PFSK-1 (cell line): ENCODE data around the gene FOXN1.

Experiments used
- POLR2AphosphoS5 ChIP-seq: IDR thresholded peaks from 2 replicates; pipeline ENCODE4 v1.6.1; 2012; ENCODE audit warnings: low read depth, mild to moderate bottlenecking, control low read depth, low read length, moderate library complexity
- SIN3A ChIP-seq: IDR thresholded peaks from 2 replicates; pipeline ENCODE4 v1.6.1; 2012; ENCODE audit warnings: mild to moderate bottlenecking, low read length, moderate library complexity, borderline replicate concordance; ENCODE audit not compliant: insufficient read depth
- TF ChIP-seq, protein P1 (sequence below), 2 experiments: IDR thresholded peaks; 2 replicates each; pipeline versions ENCODE4 v1.6.1 to v1.8.0; 2011 to 2012; ENCODE audit warnings: low read depth in 2 of 2, low read length in 2 of 2, control low read depth in 1 of 2, inconsistent platforms in 1 of 2, mild to moderate bottlenecking in 1 of 2, moderate library complexity in 1 of 2; ENCODE audit not compliant: insufficient read depth in 1 of 2

DNA sequence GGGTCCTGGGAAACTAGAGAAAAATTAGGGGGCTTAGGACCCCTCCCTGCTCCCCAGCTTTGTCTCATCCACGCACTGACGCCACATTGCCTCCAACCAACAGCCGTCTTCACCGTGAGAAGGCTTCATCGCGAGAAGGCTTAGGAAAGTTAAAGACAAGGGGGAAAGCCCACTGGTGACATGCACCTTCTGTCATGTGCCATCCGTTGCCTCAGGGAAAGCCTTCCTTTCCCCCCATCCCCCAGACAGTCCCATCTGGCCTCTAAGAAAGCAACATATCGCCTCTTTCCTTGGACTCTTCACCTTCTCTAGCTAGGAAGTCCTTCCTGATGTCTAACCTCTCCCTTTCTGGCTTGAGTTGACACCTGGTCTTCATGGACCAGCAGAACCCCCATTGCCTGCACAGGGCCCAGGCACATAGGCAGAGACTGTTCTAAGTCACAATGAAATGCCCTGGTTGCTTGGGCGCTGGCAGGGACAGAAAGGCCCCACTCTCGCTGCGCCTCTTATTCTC lies 2.1 kb downstream of the FOXN1 start:
- TF ChIP-seq SIN3A (no peak), POLR2AphosphoS5 (no peak)
- TF ChIP-seq, protein P1, sequence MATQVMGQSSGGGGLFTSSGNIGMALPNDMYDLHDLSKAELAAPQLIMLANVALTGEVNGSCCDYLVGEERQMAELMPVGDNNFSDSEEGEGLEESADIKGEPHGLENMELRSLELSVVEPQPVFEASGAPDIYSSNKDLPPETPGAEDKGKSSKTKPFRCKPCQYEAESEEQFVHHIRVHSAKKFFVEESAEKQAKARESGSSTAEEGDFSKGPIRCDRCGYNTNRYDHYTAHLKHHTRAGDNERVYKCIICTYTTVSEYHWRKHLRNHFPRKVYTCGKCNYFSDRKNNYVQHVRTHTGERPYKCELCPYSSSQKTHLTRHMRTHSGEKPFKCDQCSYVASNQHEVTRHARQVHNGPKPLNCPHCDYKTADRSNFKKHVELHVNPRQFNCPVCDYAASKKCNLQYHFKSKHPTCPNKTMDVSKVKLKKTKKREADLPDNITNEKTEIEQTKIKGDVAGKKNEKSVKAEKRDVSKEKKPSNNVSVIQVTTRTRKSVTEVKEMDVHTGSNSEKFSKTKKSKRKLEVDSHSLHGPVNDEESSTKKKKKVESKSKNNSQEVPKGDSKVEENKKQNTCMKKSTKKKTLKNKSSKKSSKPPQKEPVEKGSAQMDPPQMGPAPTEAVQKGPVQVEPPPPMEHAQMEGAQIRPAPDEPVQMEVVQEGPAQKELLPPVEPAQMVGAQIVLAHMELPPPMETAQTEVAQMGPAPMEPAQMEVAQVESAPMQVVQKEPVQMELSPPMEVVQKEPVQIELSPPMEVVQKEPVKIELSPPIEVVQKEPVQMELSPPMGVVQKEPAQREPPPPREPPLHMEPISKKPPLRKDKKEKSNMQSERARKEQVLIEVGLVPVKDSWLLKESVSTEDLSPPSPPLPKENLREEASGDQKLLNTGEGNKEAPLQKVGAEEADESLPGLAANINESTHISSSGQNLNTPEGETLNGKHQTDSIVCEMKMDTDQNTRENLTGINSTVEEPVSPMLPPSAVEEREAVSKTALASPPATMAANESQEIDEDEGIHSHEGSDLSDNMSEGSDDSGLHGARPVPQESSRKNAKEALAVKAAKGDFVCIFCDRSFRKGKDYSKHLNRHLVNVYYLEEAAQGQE (IDR thresholded peaks at IDR 0.05; ENCODE audit: insufficient read depth in 1 of 2, low read depth in 2 of 2, low read length in 2 of 2), result no peak
